Measurements from ENCODE around the gene RTP5. TPM values are rescaled to one million over a fixed set of nuclear protein-coding genes. Genes with fewer than 3 reads are reported as not detected.

RTP5 gene
- total RNA-seq, 1 experiment from 2014 or later = not detected

GRCh38 chr2:241854342-241855244 is 14.9 kb upstream of the RTP5 start:
- Histone ChIP-seq H3K79me1 (ENCODE audit: insufficient read depth, low read depth, low read length, poor library complexity, severe bottlenecking) (no peaks in the 10 kb centered on the region), H3K56ac (ENCODE audit: insufficient read length, low read depth, low read length) (no peak overlapping the region), H2BK5ac (ENCODE audit: insufficient read length, low read length) (no peak overlapping the region), H2BK20ac (ENCODE audit: low read depth, low read length, poor library complexity, severe bottlenecking) (no peak overlapping the region), H4K5ac (ENCODE audit: insufficient read length, low read depth, low read length) (no peak overlapping the region), H3K4me2 (ENCODE audit: insufficient read depth, insufficient read length, low read length) (no peak overlapping the region), H3K79me2 (ENCODE audit: insufficient read depth, low read length) (no peaks in the 10 kb centered on the region), H3K14ac (ENCODE audit: insufficient read depth, low read length) (no peak overlapping the region; the same call in 1 of the 2 replicates), H2BK120ac (ENCODE audit: low read depth, low read length, poor library complexity, severe bottlenecking) (no peak overlapping the region), H3K23ac (ENCODE audit: insufficient read length, low read depth, low read length) (no peak overlapping the region), H4K20me1 (ENCODE audit: control insufficient read depth, insufficient read depth, insufficient read length) (no peaks in the 10 kb centered on the region), H2BK12ac (ENCODE audit: insufficient read length, low read depth, low read length) (no peak overlapping the region), H3T11ph (ENCODE audit: low read length) (no peak overlapping the region), H3K18ac (ENCODE audit: insufficient read length, low read depth, low read length) (no peak overlapping the region), H3K4ac (ENCODE audit: low read depth, low read length) (no peak overlapping the region), H3K23me2 (ENCODE audit: insufficient read length, low read depth, low read length, poor library complexity, severe bottlenecking) (no peaks in the 10 kb centered on the region), H3K4me1 (ENCODE audit: insufficient read depth, low read length) (no peaks in the 10 kb centered on the region), H2AFZ (ENCODE audit: low read length) (no peak overlapping the region), H4K91ac (ENCODE audit: insufficient read length, low read depth, low read length) (no peak overlapping the region), H3K9ac (ENCODE audit: extremely low read depth, insufficient read length, low read length) (no peak overlapping the region), H2AK5ac (ENCODE audit: insufficient read length, low read length) (no peak overlapping the region), H3K9me3 (ENCODE audit: control insufficient read depth, low read depth, low read length) (no peaks in the 10 kb centered on the region), H2BK15ac (ENCODE audit: low read depth, low read length) (no peak overlapping the region), H3K27me3 (ENCODE audit: insufficient read depth, low read length) (no peaks in the 10 kb centered on the region), H3K27ac (ENCODE audit: insufficient read length, low read depth, low read length) (no peak overlapping the region), H4K8ac (replicated peaks; ENCODE audit: insufficient read length, low read depth, low read length) (no peak overlapping the region)
- Mint-ChIP-seq H3K27me3 (ENCODE audit: low read depth) (no peaks in the 10 kb centered on the region), H3K9me3 (no peaks in the 10 kb centered on the region), H3K27ac (no peak overlapping the region), H3K4me3 (no peak overlapping the region), H3K4me1 (0 out of 4 replicates have a peak, but pooled peaks cover under 1 to 4% of the 10 kb centered on the region in 2 experiments), H3K36me3 (ENCODE audit: insufficient read depth in 1 of 3, low read depth in 3 of 3) (no peaks in the 10 kb centered on the region)
- TF ChIP-seq CTCF (conservative IDR thresholded peaks at IDR 0.05) = no peak
- WGBS (ENCODE audit: extremely low coverage, insufficient read length, low lambda C conversion rate) = no CpG with 5 or more reads among the region's 21 CpGs
- DNase-seq = no peak

Data from H9 (cell line).